K562 (cell line): Measurements from ENCODE around the gene MUC22. TPM values are rescaled to one million over a fixed set of nuclear protein-coding genes. Genes with fewer than 3 reads are reported as not detected.
A peak's percentile ranks its signal among the peaks of the same experiment; 100 is the strongest.

Source experiments
- ATAC-seq: fragments of 200-7000 bp; cut with Tn5 transposase; 3 replicates; pipeline ENCODE4 v1.9.1; 2020; ENCODE audit warnings: moderate library complexity
- BruUV-seq: library from RNA; stranded (reverse); fragments of 400-500 nt; replicated peaks from 2 replicates; lab custom pipeline; 2021; lab: Mats Ljungman, UMichigan
- CTCF ChIA-PET: fragments of 300-600 bp; formaldehyde crosslinking; extraction: SDS; loops from one replicate; lab custom pipeline; 2021; ENCODE audit warnings: low intra/inter-chr PET ratio; lab: Yijun Ruan, JAX
- POLR2A ChIA-PET: fragments of 300-600, 350-650 bp; sonication (Branson Sonifier 250); formaldehyde crosslinking; extraction: SDS; loops from one replicate; lab custom pipeline; 2021; ENCODE audit warnings: antibody characterized with exemption, inconsistent platforms; lab: Yijun Ruan, JAX
- DNase-seq, 4 experiments: peaks; one replicate each; pipeline versions ENCODE4 v3.0.0 to v3.0.0-alpha.2; 2011 to 2018; ENCODE audit warnings: low spot score in 3 of 4, mixed read lengths in 3 of 4; ENCODE audit errors: extremely low read depth in 1 of 4
- FAIRE-seq: peaks from 2 replicates; lab custom pipeline; 2011; peaks lifted over from hg19 to GRCh38; lab: Jason Lieb, UNC
- H2AFZ ChIP-seq: 2 replicates; pipeline ENCODE4 v1.6.0; 2011; ENCODE audit warnings: low read depth, low read length, control low read depth, inconsistent platforms
- H3K27ac ChIP-seq: fragments of 200-600 bp; 3 replicates; pipeline ENCODE4 v1.8.0; 2011; ENCODE audit warnings: low read depth, mild to moderate bottlenecking, control low read depth, inconsistent platforms, low read length, moderate library complexity, mixed read lengths; ENCODE audit errors: extremely low read depth
- H3K27me3 ChIP-seq, 2 experiments: fragments of 300-600 bp in 1 of 2; 2 replicates in 1 of 2; 3 replicates in 1 of 2; pipeline versions ENCODE4 v1.6.0 to v1.8.0; 2011; ENCODE audit warnings: inconsistent platforms in 2 of 2, low read length in 2 of 2, mild to moderate bottlenecking in 1 of 2, mixed read lengths in 1 of 2, moderate library complexity in 1 of 2; ENCODE audit not compliant: control insufficient read depth in 2 of 2, insufficient read depth in 2 of 2
- H3K36me3 ChIP-seq: fragments of 300-600 bp; 3 replicates; pipeline ENCODE4 v1.8.0; 2011; ENCODE audit warnings: mild to moderate bottlenecking, low read length, inconsistent platforms; ENCODE audit not compliant: control insufficient read depth, insufficient read depth
- H3K4me1 ChIP-seq, 2 experiments: fragments of 200-600 bp in 1 of 2; replicated peaks in 1 of 2; 2 replicates in 1 of 2; 3 replicates in 1 of 2; pipeline versions ENCODE4 v1.5.1 to v1.8.0; 2011; ENCODE audit warnings: inconsistent platforms in 2 of 2, low read length in 2 of 2, mild to moderate bottlenecking in 1 of 2, mixed read lengths in 1 of 2, moderate library complexity in 1 of 2; ENCODE audit not compliant: control insufficient read depth in 2 of 2, insufficient read depth in 2 of 2
- H3K4me2 ChIP-seq: 2 replicates; pipeline ENCODE4 v1.6.1; 2011; ENCODE audit warnings: low read length, control low read depth, inconsistent platforms, mixed read lengths; ENCODE audit not compliant: insufficient read depth
- H3K4me3 ChIP-seq: fragments of 200-600 bp; sonication (generic), shearing (Covaris generic); 2 replicates; pipeline ENCODE4 v1.5.1; 2016; ENCODE audit warnings: control low read depth, inconsistent platforms
- H3K79me2 ChIP-seq: fragments of 200-600 bp; 3 replicates; pipeline ENCODE4 v1.8.0; 2011; ENCODE audit warnings: low read length, inconsistent platforms; ENCODE audit not compliant: control insufficient read depth, insufficient read depth
- H3K9ac ChIP-seq, 2 experiments: 2 replicates each; pipeline versions ENCODE4 v1.6.0 to v1.6.1; 2011; ENCODE audit warnings: low read depth in 2 of 2, low read length in 2 of 2, control low read depth in 1 of 2, inconsistent platforms in 1 of 2, mild to moderate bottlenecking in 1 of 2, mixed read lengths in 1 of 2; ENCODE audit not compliant: insufficient read depth in 1 of 2
- H3K9me1 ChIP-seq: one replicate; pipeline ENCODE4 v1.6.0; 2011; ENCODE audit warnings: inconsistent platforms, mild to moderate bottlenecking, low read length, moderate library complexity; ENCODE audit not compliant: control insufficient read depth, insufficient read depth
- H3K9me3 ChIP-seq: replicated peaks from 2 replicates; pipeline ENCODE4 v1.5.1; 2011; ENCODE audit warnings: low read depth, low read length, inconsistent platforms; ENCODE audit not compliant: control insufficient read depth, insufficient read depth
- H4K20me1 ChIP-seq: replicated peaks from 2 replicates; pipeline ENCODE4 v1.6.1; 2011; ENCODE audit warnings: low read length, inconsistent platforms, mixed read lengths; ENCODE audit not compliant: control insufficient read depth, insufficient read depth
- ATF3 ChIP-seq, 2 experiments: fragments of 450-650 bp in 1 of 2; sonication (generic) in 1 of 2; formaldehyde crosslinking in 1 of 2; IDR thresholded peaks in 1 of 2; conservative IDR thresholded peaks in 1 of 2; 2 replicates each; pipeline versions ENCODE4 v1.6.1 to v1.8.1; 2016 to 2023; ENCODE audit warnings: mild to moderate bottlenecking in 2 of 2, moderate library complexity in 2 of 2, inconsistent platforms in 1 of 2, missing genetic modification reagents in 1 of 2
- ATF4 ChIP-seq: fragments of 450-650 bp; formaldehyde crosslinking; IDR thresholded peaks from 2 replicates; pipeline ENCODE4 v1.4.0; 2022; ENCODE audit warnings: mild to moderate bottlenecking, moderate library complexity
- CEBPB ChIP-seq: fragments of 450-650 bp; IDR thresholded peaks from 2 replicates; pipeline ENCODE4 v1.6.1; 2016; ENCODE audit warnings: missing genetic modification characterization, missing compliant biosample characterization
- CEBPG ChIP-seq, 3 experiments: fragments of 200-800 bp in 1 of 3; sonication (Bioruptor generic) in 1 of 3; sonication (generic) in 1 of 3; formaldehyde crosslinking in 1 of 3; IDR thresholded peaks in 2 of 3; conservative IDR thresholded peaks in 1 of 3; 2 replicates each; pipeline versions ENCODE4 v1.6.1 to v1.8.0; 2016 to 2022; ENCODE audit warnings: missing compliant biosample characterization in 2 of 3, missing genetic modification characterization in 2 of 3, mild to moderate bottlenecking in 1 of 3, missing genetic modification reagents in 1 of 3
- HSF4 ChIP-seq: fragments of 250-450 bp; sonication (Bioruptor Pico); IDR thresholded peaks from 2 replicates; pipeline ENCODE4 v2.1.2; 2022; ENCODE audit warnings: mild to moderate bottlenecking, moderate library complexity, borderline replicate concordance
- NFE2 ChIP-seq: IDR thresholded peaks from 2 replicates; pipeline ENCODE4 v1.6.1; 2014; ENCODE audit warnings: antibody characterized with exemption, low read depth
- TAF7 ChIP-seq: fragments of 450-650 bp; IDR thresholded peaks from 2 replicates; pipeline ENCODE4 v1.6.1; 2016; ENCODE audit warnings: missing genetic modification characterization, missing compliant biosample characterization
- ZSCAN32 ChIP-seq: fragments of 450-650 bp; formaldehyde crosslinking; IDR thresholded peaks from 2 replicates; pipeline ENCODE4 v1.4.0; 2020; ENCODE audit warnings: mild to moderate bottlenecking, moderate library complexity
- WGBS: fragments of 100-300 bp; shearing (Covaris generic); methylation state at CpG from one replicate; pipeline ENCODE4 v1.1.6; 2016; ENCODE audit warnings: low coverage, mixed read lengths; ENCODE audit not compliant: insufficient coverage; ENCODE audit errors: missing lambda C conversion rate; 5-methylcytosine and 5-hydroxymethylcytosine counted together
- in situ Hi-C: fragments of 300-500 bp; cut with MboI; formaldehyde crosslinking; loops from 4 replicates; pipeline ENCODE4 v1.15.0; 2018; ENCODE audit warnings: inconsistent platforms, mixed read lengths
- intact Hi-C: fragments of 100-400 bp; cut with micrococcal nuclease; formaldehyde crosslinking; loops from 2 replicates; pipeline ENCODE4 v1.14.2; 2022
- polyA plus RNA-seq, 8 experiments: library from polyadenylated mRNA; depleted of rRNA in 4 of 8; stranded (reverse) in 5 of 8; unstranded in 3 of 8; fragments of >200 nt; fragmentation: Nextera tagmentation in 2 of 8; fragmentation: Illumina TruSeq in 1 of 8; extraction: Ambion mirVana in 2 of 8; extraction: Trizol in 1 of 8; gene quantifications; 2 replicates each; pipeline versions ENCODE4 v1.2.1 to v1.2.3, GENCODE V29; 2011 to 2014; ENCODE audit warnings: inconsistent platforms in 1 of 8, missing spikeins in 1 of 8
- total RNA-seq, 7 experiments: library from RNA; depleted of rRNA in 6 of 7; stranded (reverse); fragments of >200 nt in 6 of 7; fragmentation: Illumina TruSeq in 2 of 7; extraction: Trizol in 2 of 7; gene quantifications; 2 replicates each; pipeline versions ENCODE4 v1.2.1 to v1.2.3, GENCODE V29; 2011 to 2021; ENCODE audit warnings: low replicate concordance in 1 of 7

MUC22 gene
- total and polyA plus RNA-seq, 9 of the 15 experiments (the other 6 are each of a cell fraction or from before 2014, with no cell fraction given) = 0.01 to 0.03 TPM; not detected in 7

GRCh38 chr6:31035862-31036497 is 25.7 kb downstream of the MUC22 start:
- CTCF ChIA-PET = no interaction called here
- 0% methylated on average over 4 of the region's 4 CpGs for WGBS
- TF ChIP-seq CEBPG (CRISPR knock-in tag; IDR thresholded peaks at IDR 0.05) = no peak
- TF ChIP-seq CEBPG (tag; conservative IDR thresholded peaks at IDR 0.05 in 1 of 2, IDR thresholded peaks at IDR 0.05 in 1 of 2) = peak; percentile 77 to 91
- no peak for TF ChIP-seq TAF7
- TF ChIP-seq ATF4 (CRISPR knock-in tag) = peak; percentile 37; the same call in 1 of the 2 replicates
- TF ChIP-seq ATF3 (IDR thresholded peaks at IDR 0.05) = peak; percentile 38; the same call in 1 of the 2 replicates
- no peak for TF ChIP-seq ATF3 (CRISPR knock-in tag; conservative IDR thresholded peaks at IDR 0.05)
- TF ChIP-seq ZSCAN32 (CRISPR knock-in tag) = 0 out of 2 replicates have a peak, but pooled peaks have one; percentile 58
- TF ChIP-seq NFE2 = no peak
- TF ChIP-seq HSF4 (CRISPR knock-in tag) = no peak
- peak; percentile 74 for TF ChIP-seq CEBPB (tag)
- FAIRE-seq (peak; percentile 11), DNase-seq (no peak), ATAC-seq (no peak)
- intact Hi-C loops = no loop called here
- H3K4me2 ChIP-seq = no peak overlapping the region
- H3K36me3 ChIP-seq = no peaks in the 10 kb centered on the region
- in situ Hi-C loops = no loop called here
- H4K20me1 ChIP-seq = no peaks in the 10 kb centered on the region
- POLR2A ChIA-PET = no interaction called here
- H3K9me3 ChIP-seq = no peaks in the 10 kb centered on the region
- H2AFZ ChIP-seq = no peak overlapping the region
- H3K9ac ChIP-seq = no peak overlapping the region
- peaks cover 58 to 70% of the 10 kb centered on the region in 2 experiments for H3K27me3 ChIP-seq
- H3K9me1 ChIP-seq = no peaks in the 10 kb centered on the region
- no peak overlapping the region for H3K4me3 ChIP-seq
- H3K79me2 ChIP-seq = no peaks in the 10 kb centered on the region
- no peak overlapping the region for H3K27ac ChIP-seq
- BruUV-seq = no TSS peak
- H3K4me1 ChIP-seq = no peaks in the 10 kb centered on the region
